H9 (cell line): ENCODE data around the gene MLPH. TPM values are rescaled to one million over a fixed set of nuclear protein-coding genes. Genes with fewer than 3 reads are reported as not detected.

Experiments used
- DNase-seq: peaks from one replicate; pipeline ENCODE4 v3.0.0-alpha.2; 2017
- H2AFZ ChIP-seq: one replicate; pipeline ENCODE4 v1.6.1; 2013; ENCODE audit warnings: mild to moderate bottlenecking, low read length, control low read depth, moderate library complexity
- H2AK5ac ChIP-seq: 2 replicates; pipeline ENCODE4 v1.6.1; 2013; ENCODE audit warnings: low read length, control low read depth, mixed read lengths; ENCODE audit not compliant: insufficient read length
- H2BK120ac ChIP-seq: one replicate; pipeline ENCODE4 v1.6.1; 2013; ENCODE audit warnings: low read depth, mild to moderate bottlenecking, low read length, control low read depth, inconsistent platforms; ENCODE audit not compliant: poor library complexity, severe bottlenecking
- H2BK12ac ChIP-seq: 2 replicates; pipeline ENCODE4 v1.6.1; 2013; ENCODE audit warnings: low read length, control low read depth, mixed read lengths, low read depth; ENCODE audit not compliant: insufficient read length
- H2BK15ac ChIP-seq: 2 replicates; pipeline ENCODE4 v1.6.1; 2013; ENCODE audit warnings: low read depth, low read length, control low read depth
- H2BK20ac ChIP-seq: one replicate; pipeline ENCODE4 v1.6.1; 2013; ENCODE audit warnings: low read depth, mild to moderate bottlenecking, low read length, control low read depth, inconsistent platforms; ENCODE audit not compliant: poor library complexity, severe bottlenecking
- H2BK5ac ChIP-seq: 2 replicates; pipeline ENCODE4 v1.6.1; 2013; ENCODE audit warnings: low read length, control low read depth, mixed read lengths; ENCODE audit not compliant: insufficient read length
- H3K14ac ChIP-seq: 2 replicates; pipeline ENCODE4 v1.6.1; 2013; ENCODE audit warnings: low read length, control low read depth; ENCODE audit not compliant: insufficient read depth
- H3K18ac ChIP-seq: 2 replicates; pipeline ENCODE4 v1.6.1; 2013; ENCODE audit warnings: low read depth, mild to moderate bottlenecking, mixed read lengths, low read length, control low read depth; ENCODE audit not compliant: insufficient read length
- H3K23ac ChIP-seq: 2 replicates; pipeline ENCODE4 v1.6.1; 2013; ENCODE audit warnings: low read length, control low read depth, mixed read lengths, low read depth; ENCODE audit not compliant: insufficient read length
- H3K23me2 ChIP-seq: 2 replicates; pipeline ENCODE4 v1.6.1; 2013; ENCODE audit warnings: low read depth, mild to moderate bottlenecking, mixed read lengths, low read length, control low read depth; ENCODE audit not compliant: insufficient read length, poor library complexity, severe bottlenecking
- H3K27ac ChIP-seq: 2 replicates; pipeline ENCODE4 v1.5.1; 2013; ENCODE audit warnings: low read length, control low read depth, mixed read lengths, low read depth; ENCODE audit not compliant: insufficient read length
- H3K27me3 ChIP-seq: 2 replicates; pipeline ENCODE4 v1.6.1; 2013; ENCODE audit warnings: low read length, control low read depth, inconsistent platforms; ENCODE audit not compliant: insufficient read depth
- H3K4ac ChIP-seq: 2 replicates; pipeline ENCODE4 v1.6.1; 2013; ENCODE audit warnings: low read depth, mild to moderate bottlenecking, control low read depth, inconsistent platforms, low read length, moderate library complexity
- H3K4me1 ChIP-seq: 2 replicates; pipeline ENCODE4 v1.6.1; 2013; ENCODE audit warnings: low read length, control low read depth, inconsistent platforms; ENCODE audit not compliant: insufficient read depth
- H3K4me2 ChIP-seq: 2 replicates; pipeline ENCODE4 v1.6.1; 2013; ENCODE audit warnings: low read length, control low read depth, mixed read lengths; ENCODE audit not compliant: insufficient read length, insufficient read depth
- H3K56ac ChIP-seq: 2 replicates; pipeline ENCODE4 v1.6.1; 2013; ENCODE audit warnings: low read depth, mild to moderate bottlenecking, mixed read lengths, low read length, control low read depth; ENCODE audit not compliant: insufficient read length
- H3K79me1 ChIP-seq: 2 replicates; pipeline ENCODE4 v1.6.1; 2013; ENCODE audit warnings: low read depth, mild to moderate bottlenecking, moderate library complexity, low read length, control low read depth, inconsistent platforms; ENCODE audit not compliant: insufficient read depth, poor library complexity, severe bottlenecking
- H3K79me2 ChIP-seq: 2 replicates; pipeline ENCODE4 v1.6.1; 2013; ENCODE audit warnings: low read length, control low read depth, inconsistent platforms; ENCODE audit not compliant: insufficient read depth
- H3K9ac ChIP-seq: 2 replicates; pipeline ENCODE4 v1.6.1; 2013; ENCODE audit warnings: low read length, control low read depth, mixed read lengths; ENCODE audit not compliant: insufficient read length; ENCODE audit errors: extremely low read depth
- H3K9me3 ChIP-seq: one replicate; pipeline ENCODE4 v1.6.1; 2013; ENCODE audit warnings: low read depth, low read length, inconsistent platforms; ENCODE audit not compliant: control insufficient read depth
- H3T11ph ChIP-seq: one replicate; pipeline ENCODE4 v1.6.1; 2013; ENCODE audit warnings: mild to moderate bottlenecking, low read length, control low read depth, inconsistent platforms
- H4K20me1 ChIP-seq: one replicate; pipeline ENCODE4 v1.6.1; 2013; ENCODE audit not compliant: control insufficient read depth, insufficient read length, insufficient read depth
- H4K5ac ChIP-seq: 2 replicates; pipeline ENCODE4 v1.6.1; 2013; ENCODE audit warnings: low read depth, mild to moderate bottlenecking, mixed read lengths, low read length, control low read depth; ENCODE audit not compliant: insufficient read length
- H4K8ac ChIP-seq: replicated peaks from 2 replicates; pipeline ENCODE4 v1.6.1; 2013; ENCODE audit warnings: low read length, control low read depth, mixed read lengths, low read depth; ENCODE audit not compliant: insufficient read length
- H4K91ac ChIP-seq: 2 replicates; pipeline ENCODE4 v1.6.1; 2013; ENCODE audit warnings: low read depth, mild to moderate bottlenecking, moderate library complexity, mixed read lengths, low read length, control low read depth; ENCODE audit not compliant: insufficient read length
- H3K27ac Mint-ChIP-seq, 3 experiments: 2 replicates in 2 of 3; 3 replicates in 1 of 3; pipeline ENCODE4 v1.8.0; 2020 to 2021; ENCODE audit warnings: mixed read lengths in 3 of 3, mild to moderate bottlenecking in 1 of 3, moderate library complexity in 1 of 3
- H3K27me3 Mint-ChIP-seq: 2 replicates; pipeline ENCODE4 v1.8.0; 2021; ENCODE audit warnings: low read depth, mild to moderate bottlenecking, moderate library complexity, mixed read lengths
- H3K36me3 Mint-ChIP-seq, 3 experiments: 2 replicates in 2 of 3; 3 replicates in 1 of 3; pipeline ENCODE4 v1.8.0; 2020 to 2021; ENCODE audit warnings: low read depth in 3 of 3, mixed read lengths in 3 of 3; ENCODE audit not compliant: insufficient read depth in 1 of 3
- H3K4me1 Mint-ChIP-seq, 2 experiments: 2 replicates each; pipeline ENCODE4 v1.8.0; 2020; ENCODE audit warnings: mixed read lengths in 2 of 2
- H3K4me3 Mint-ChIP-seq, 2 experiments: 2 replicates in 1 of 2; 3 replicates in 1 of 2; pipeline ENCODE4 v1.8.0; 2020 to 2021; ENCODE audit warnings: mild to moderate bottlenecking in 2 of 2, mixed read lengths in 2 of 2, moderate library complexity in 1 of 2
- H3K9me3 Mint-ChIP-seq, 2 experiments: 2 replicates in 1 of 2; 3 replicates in 1 of 2; pipeline ENCODE4 v1.8.0; 2020; ENCODE audit warnings: mild to moderate bottlenecking in 2 of 2, mixed read lengths in 2 of 2, moderate library complexity in 1 of 2
- CTCF ChIP-seq: fragments of 200-600 bp; sonication (generic); conservative IDR thresholded peaks from 3 replicates; pipeline ENCODE4 v1.8.0; 2021; ENCODE audit warnings: antibody characterized with exemption, mild to moderate bottlenecking
- WGBS: extraction: QIAGEN DNeasy Blood & Tissue Kit; methylation state at CpG from one replicate; pipeline ENCODE4 v1.1.7; 2013; ENCODE audit warnings: missing lambda C conversion rate, low lambda C conversion rate, mixed read lengths; ENCODE audit not compliant: insufficient read length; ENCODE audit errors: extremely low coverage; 5-methylcytosine and 5-hydroxymethylcytosine counted together
- total RNA-seq: library from RNA; stranded (reverse); gene quantifications from 2 replicates; pipeline ENCODE4 v1.2.1, GENCODE V29; 2021

The MLPH gene
- total RNA-seq, 1 experiment from 2014 or later, result 3.4 TPM

- Histone ChIP-seq H4K91ac (no peak overlapping the region), H2BK15ac (no peak overlapping the region), H2BK120ac (no peak overlapping the region), H4K20me1 (no peaks in the 10 kb centered on the region), H3K18ac (no peak overlapping the region), H3K4me1 (peaks cover 7% of the 10 kb centered on the region; the same call in 1 of the 2 replicates), H3T11ph (no peak overlapping the region), H3K27me3 (no peaks in the 10 kb centered on the region), H3K56ac (no peak overlapping the region), H2AFZ (no peak overlapping the region), H2BK12ac (no peak overlapping the region), H3K9me3 (no peaks in the 10 kb centered on the region), H2BK5ac (no peak overlapping the region), H3K79me1 (no peaks in the 10 kb centered on the region), H3K9ac (no peak overlapping the region), H3K4me2 (no peak overlapping the region), H3K23ac (no peak overlapping the region), H3K14ac (no peak overlapping the region; the same call in 1 of the 2 replicates), H3K23me2 (no peaks in the 10 kb centered on the region), H3K79me2 (no peaks in the 10 kb centered on the region), H3K4ac (no peak overlapping the region), H2BK20ac (no peak overlapping the region), H2AK5ac (no peak overlapping the region), H3K27ac (no peak overlapping the region), H4K5ac (no peak overlapping the region), H4K8ac (no peak overlapping the region)
- Mint-ChIP-seq H3K27me3 (peaks cover 55% of the 10 kb centered on the region), H3K36me3 (no peaks in the 10 kb centered on the region), H3K4me3 (no peak overlapping the region), H3K27ac (no peak overlapping the region), H3K9me3 (peaks cover 3 to 10% of the 10 kb centered on the region in 2 experiments; a peak in 4 of 5 replicates), H3K4me1 (peaks cover 15 to 16% of the 10 kb centered on the region in 2 experiments)
- no CpG with 5 or more reads among the region's 3 CpGs for WGBS
- TF ChIP-seq CTCF, result no peak
- no peak for DNase-seq
Observed at GRCh38 chr2:237453671-237454070, 33.4 kb upstream of the MLPH start.
